ENCODE measurements around the gene COL9A2. TPM values are rescaled to one million over a fixed set of nuclear protein-coding genes. Genes with fewer than 3 reads are reported as not detected.

COL9A2 gene
- total RNA-seq, 1 donor from 2014 or later = 7.1 TPM

DNA sequence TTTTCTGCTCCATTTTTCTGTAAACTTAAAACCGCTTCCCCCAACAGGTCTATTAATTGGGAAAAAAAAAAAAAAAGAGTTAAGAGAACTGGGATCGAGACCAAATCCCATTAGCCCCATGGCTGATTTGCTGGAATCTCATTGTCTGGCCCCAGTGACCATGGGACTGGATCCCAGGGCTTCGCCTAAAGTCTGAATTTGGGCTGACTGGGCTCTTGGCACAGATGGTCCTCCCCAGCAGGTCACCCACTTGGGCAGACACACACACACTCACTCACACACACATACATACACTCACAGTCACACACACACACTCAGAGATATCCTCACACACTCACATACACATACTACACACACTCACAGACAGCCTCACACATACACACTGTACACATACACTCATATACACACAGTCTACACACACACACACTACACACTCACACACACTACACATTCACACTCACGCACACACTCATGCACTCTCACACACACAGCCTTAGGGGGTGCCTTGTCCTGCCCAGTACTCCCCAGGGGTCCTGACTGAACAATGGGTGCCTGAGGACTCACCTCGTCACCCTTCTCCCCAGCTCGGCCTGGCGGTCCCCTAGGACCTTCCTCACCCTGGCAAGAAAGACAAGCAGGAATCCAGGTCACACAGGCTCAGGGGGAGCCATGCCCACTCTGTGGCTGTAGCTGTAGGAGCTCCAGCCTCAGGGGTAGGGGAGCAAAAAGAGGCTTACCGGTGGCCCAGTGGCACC, 7.5 kb downstream of the COL9A2 start:
- TF ChIP-seq, protein P1, sequence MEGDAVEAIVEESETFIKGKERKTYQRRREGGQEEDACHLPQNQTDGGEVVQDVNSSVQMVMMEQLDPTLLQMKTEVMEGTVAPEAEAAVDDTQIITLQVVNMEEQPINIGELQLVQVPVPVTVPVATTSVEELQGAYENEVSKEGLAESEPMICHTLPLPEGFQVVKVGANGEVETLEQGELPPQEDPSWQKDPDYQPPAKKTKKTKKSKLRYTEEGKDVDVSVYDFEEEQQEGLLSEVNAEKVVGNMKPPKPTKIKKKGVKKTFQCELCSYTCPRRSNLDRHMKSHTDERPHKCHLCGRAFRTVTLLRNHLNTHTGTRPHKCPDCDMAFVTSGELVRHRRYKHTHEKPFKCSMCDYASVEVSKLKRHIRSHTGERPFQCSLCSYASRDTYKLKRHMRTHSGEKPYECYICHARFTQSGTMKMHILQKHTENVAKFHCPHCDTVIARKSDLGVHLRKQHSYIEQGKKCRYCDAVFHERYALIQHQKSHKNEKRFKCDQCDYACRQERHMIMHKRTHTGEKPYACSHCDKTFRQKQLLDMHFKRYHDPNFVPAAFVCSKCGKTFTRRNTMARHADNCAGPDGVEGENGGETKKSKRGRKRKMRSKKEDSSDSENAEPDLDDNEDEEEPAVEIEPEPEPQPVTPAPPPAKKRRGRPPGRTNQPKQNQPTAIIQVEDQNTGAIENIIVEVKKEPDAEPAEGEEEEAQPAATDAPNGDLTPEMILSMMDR (IDR thresholded peaks at IDR 0.05) = no peak
- no peak for TF ChIP-seq POLR2A (IDR thresholded peaks at IDR 0.05)
- TF ChIP-seq POLR2AphosphoS5 (IDR thresholded peaks at IDR 0.05; ENCODE audit: insufficient read depth in 1 of 2, low read depth in 1 of 2) = no peak
- no peaks in the 10 kb centered on the region for H3K9me3 ChIP-seq
- no peaks in the 10 kb centered on the region for H3K36me3 ChIP-seq
- no peak for DNase-seq (ENCODE audit: extremely low spot score in 2 of 2)
- no peak overlapping the region for H3K27ac ChIP-seq
- H3K27me3 ChIP-seq = no peaks in the 10 kb centered on the region
- intact Hi-C loops (cut with DNase I) = no loop called here
- no peak overlapping the region for H3K4me3 ChIP-seq
- peaks cover 6% of the 10 kb centered on the region for H3K4me1 ChIP-seq

DNA sequence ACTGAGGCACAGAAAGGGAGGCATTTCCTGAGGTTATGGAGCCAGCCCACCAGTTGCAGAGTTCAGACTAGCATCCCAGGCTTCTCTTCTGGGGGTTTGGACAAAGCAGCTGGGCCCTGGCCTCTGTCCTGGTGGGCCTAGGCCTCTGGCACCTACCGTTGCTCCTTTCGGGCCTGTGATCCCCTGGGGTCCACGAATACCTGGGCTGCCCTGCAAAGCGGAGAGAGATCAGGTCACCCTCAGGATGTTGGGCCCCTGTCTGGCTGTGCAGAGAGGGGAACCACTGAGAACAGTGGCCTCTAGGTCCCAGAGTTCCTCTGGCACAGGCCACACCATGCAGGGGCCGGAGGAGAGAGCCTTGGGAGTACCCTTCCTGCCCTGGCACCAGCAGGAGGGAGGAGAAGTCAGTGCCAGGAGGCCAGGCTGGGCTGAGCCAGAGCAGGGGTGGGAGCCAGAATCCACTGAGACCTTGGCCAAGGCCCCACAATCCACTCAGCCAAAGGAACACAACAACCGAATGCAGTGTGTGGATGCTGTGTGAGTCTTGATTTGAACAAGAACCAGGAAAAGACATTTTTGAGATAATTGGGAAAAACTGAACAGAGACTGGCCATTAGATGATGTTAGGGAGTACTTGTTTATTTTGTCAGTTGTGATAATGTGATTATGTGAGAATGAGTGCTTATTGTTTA, 8.9 kb downstream of the COL9A2 start:
- TF ChIP-seq POLR2A (IDR thresholded peaks at IDR 0.05) = no peak
- TF ChIP-seq POLR2AphosphoS5 (IDR thresholded peaks at IDR 0.05; ENCODE audit: insufficient read depth in 1 of 2, low read depth in 1 of 2) = no peak
- TF ChIP-seq, protein P1 (IDR thresholded peaks at IDR 0.05) = no peak
- intact Hi-C loops (cut with DNase I) = no loop called here

DNA sequence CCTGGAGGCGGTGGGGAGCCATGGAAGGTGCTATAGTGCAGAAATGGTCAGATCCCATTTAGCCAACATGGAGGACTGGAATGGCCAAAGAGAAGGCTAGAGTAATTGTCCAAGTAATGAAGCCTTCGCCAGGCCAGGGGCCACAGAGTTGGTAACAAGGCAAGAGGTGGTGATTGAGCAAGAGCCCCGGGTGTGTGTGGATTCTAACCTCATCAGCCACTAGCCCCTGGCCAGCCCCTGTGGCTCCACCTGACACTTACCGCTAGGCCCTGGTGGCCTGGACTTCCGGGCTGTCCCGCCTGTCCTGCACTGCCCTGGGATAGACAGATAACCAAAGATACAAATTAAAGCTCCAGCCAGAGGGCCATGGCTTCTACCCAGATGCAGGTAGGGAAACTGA, 9.9 kb downstream of the COL9A2 start:
- Histone ChIP-seq H3K27ac (no peak overlapping the region), H3K27me3 (no peaks in the 10 kb centered on the region), H3K9me3 (no peaks in the 10 kb centered on the region), H3K4me3 (no peak overlapping the region), H3K36me3 (no peaks in the 10 kb centered on the region), H3K4me1 (no peaks in the 10 kb centered on the region)
- intact Hi-C loops (cut with DNase I) = no loop called here
- TF ChIP-seq POLR2AphosphoS5 (IDR thresholded peaks at IDR 0.05; ENCODE audit: insufficient read depth in 1 of 2, low read depth in 1 of 2) = no peak
- TF ChIP-seq POLR2A (IDR thresholded peaks at IDR 0.05) = no peak
- TF ChIP-seq, protein P1 (IDR thresholded peaks at IDR 0.05) = no peak
- DNase-seq (ENCODE audit: extremely low spot score in 2 of 2) = no peak

More for the DNA sequence above, 8.9 kb downstream of the COL9A2 start:
- Histone ChIP-seq H3K27ac (no peak overlapping the region), H3K9me3 (no peaks in the 10 kb centered on the region), H3K27me3 (no peaks in the 10 kb centered on the region), H3K36me3 (no peaks in the 10 kb centered on the region), H3K4me1 (peaks cover 6% of the 10 kb centered on the region), H3K4me3 (no peak overlapping the region)
- DNase-seq (ENCODE audit: extremely low spot score in 2 of 2) = no peak

DNA sequence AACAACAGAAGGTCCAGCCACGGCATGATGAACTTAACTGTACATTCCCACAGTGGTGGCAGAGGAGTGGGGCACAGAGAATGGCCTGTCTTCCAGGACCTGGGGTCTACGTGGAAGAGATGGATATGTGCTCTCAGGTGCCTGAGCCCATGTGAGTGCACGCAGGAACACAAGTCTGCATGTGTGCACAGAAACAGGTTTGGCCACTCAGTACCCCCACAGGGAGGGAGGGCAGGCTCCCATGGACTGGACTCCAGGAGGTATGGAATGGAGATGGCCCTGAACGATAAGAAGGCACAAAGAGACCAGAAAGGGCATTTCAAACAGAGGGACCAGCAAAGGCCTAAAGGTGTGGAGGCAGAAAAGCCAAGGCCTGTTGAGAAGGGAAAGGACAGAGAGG, 10.8 kb downstream of the COL9A2 start:
- Histone ChIP-seq H3K4me3 (no peak overlapping the region), H3K27me3 (no peaks in the 10 kb centered on the region), H3K9me3 (no peaks in the 10 kb centered on the region), H3K27ac (no peak overlapping the region), H3K36me3 (no peaks in the 10 kb centered on the region), H3K4me1 (no peaks in the 10 kb centered on the region)
- TF ChIP-seq, protein P1 (IDR thresholded peaks at IDR 0.05) = no peak
- no peak for TF ChIP-seq POLR2AphosphoS5 (IDR thresholded peaks at IDR 0.05; ENCODE audit: insufficient read depth in 1 of 2, low read depth in 1 of 2)
- no peak for TF ChIP-seq POLR2A (IDR thresholded peaks at IDR 0.05)
- intact Hi-C loops (cut with DNase I) = no loop called here
- no peak for DNase-seq (ENCODE audit: extremely low spot score in 2 of 2)

DNA sequence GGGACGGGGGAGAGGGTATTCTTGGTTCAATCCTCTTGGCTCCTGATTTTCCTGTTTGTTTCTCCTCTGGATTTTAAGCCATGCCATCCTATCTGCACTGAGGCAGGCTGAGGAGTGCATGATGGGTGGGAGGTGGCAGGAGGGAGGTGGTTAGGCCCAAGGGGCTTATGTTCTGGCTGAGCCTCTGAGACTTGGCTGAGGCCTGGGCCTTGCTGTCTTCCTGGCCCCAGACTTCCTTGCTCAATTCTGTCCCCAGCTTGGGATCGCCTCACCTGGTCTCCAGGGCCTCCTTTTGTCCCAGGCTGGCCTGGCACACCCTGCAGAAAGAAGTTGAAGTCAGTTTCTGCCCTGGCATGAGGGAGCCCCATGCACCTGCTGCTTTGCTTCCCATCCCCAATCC, 11.2 kb downstream of the COL9A2 start:
- no peak overlapping the region for H3K27ac ChIP-seq
- TF ChIP-seq, protein P1 (IDR thresholded peaks at IDR 0.05) = no peak
- TF ChIP-seq POLR2AphosphoS5 (IDR thresholded peaks at IDR 0.05; ENCODE audit: insufficient read depth in 1 of 2, low read depth in 1 of 2) (no peak), POLR2A (IDR thresholded peaks at IDR 0.05) (no peak)
- H3K4me3 ChIP-seq = no peak overlapping the region
- H3K9me3 ChIP-seq = no peaks in the 10 kb centered on the region
- intact Hi-C loops (cut with DNase I) = no loop called here
- H3K4me1 ChIP-seq = no peaks in the 10 kb centered on the region
- no peaks in the 10 kb centered on the region for H3K27me3 ChIP-seq
- DNase-seq (ENCODE audit: extremely low spot score in 2 of 2) = no peak
- no peaks in the 10 kb centered on the region for H3K36me3 ChIP-seq
